GM04504 (cell line): ENCODE measurements around the gene ARHGEF17.

ENCODE experiments used
- DNase-seq: peaks from one replicate; pipeline ENCODE4 v3.0.0-alpha.2; 2012; ENCODE audit warnings: low read depth

Gene ARHGEF17

DNA sequence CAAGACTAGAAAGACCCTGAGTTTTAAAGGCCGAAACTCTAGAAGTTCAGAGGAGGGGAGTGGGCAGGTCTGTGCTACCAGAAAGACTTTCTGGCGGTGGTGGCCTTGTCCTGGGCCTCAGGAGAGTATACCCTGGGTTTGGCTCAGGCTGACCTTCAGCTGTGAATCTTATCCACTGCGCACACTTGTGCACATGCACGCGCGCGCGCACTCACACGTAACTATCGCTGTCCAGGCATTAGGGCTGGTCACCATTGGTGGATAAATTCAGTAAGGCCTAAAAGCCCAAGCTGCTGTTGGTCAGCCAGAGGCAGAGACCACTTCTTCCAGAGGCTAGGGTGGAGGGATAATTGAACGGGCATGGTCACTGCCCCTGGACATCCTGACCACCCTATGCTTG is 25.1 kb downstream of the ARHGEF17 start:
- DNase-seq: no peak

DNA sequence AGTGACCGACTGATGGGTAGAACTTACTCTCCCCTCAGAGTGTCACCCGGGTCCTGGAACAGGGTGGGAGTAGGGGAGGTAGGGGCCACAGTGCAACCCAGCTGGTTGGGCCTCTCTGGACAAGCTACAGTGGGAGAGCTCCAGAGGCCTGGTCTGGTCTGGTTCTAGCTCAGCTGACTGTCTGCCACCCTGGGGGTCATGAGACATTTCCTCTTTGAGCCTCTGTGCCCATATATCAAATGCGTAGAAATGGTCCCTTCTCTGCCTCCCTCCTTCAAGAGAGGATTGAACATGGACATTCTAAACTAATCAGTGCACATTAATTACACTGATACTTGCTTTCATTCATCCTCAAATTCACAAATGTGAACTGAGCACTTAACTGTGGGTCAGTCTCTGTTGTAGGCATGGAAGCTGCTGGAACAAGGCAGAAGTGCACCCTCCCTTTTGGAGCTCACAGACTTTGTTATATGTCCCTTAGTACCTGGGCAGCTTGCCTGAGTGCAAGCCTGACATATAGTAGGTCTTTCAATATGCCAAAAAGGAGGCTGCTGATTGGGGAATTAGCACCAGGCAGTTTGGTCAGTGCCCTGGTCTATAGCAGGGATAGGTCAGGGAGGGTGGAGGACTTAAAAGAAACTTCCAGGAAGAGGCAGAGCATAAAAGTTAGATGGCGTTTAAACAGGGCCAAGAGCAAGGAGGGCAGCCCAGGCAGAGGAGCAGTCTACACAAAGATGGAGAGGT is 25.7 kb downstream of the ARHGEF17 start:
- DNase-seq: no peak

DNA sequence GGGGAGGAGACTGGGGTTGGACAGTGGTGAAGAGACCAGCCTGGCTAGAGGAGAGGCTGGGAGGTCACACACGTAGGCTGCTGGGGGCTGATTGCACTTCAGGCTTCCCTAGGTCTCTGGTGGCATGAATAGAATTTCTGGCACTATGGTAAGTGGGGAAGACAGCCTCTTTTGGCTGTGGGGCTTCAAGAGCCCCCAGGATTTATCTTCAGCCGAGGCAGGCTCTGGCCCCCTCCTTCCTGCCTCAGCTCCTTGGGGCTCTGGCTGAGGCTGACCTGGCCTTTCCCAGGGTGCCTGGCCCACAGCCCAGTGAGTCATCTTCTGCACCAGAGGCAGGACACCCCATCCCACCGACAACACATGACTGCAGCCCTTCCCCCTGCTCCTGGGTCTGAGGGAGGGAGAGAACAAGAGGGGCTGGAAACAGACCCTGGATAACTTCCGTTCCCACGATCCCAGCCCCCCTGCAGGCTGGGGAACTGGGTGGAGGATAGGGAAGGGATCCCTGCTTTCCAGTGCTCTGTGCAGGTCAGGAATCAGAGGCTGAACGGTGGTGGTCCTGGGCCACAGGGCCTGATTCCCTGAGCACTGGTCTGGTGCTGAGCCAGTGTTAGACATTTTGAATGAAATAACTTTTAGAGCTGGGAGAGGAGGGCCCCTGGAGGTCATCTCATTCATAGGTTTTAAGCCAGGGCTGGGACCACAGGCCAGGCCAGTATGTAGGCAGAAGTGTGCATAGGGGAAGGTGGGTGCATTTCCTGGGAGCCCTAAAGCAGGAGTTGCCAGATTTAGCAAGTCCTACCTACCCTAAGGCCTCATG is 26.5 kb downstream of the ARHGEF17 start:
- peak; percentile 73 for DNase-seq

DNA sequence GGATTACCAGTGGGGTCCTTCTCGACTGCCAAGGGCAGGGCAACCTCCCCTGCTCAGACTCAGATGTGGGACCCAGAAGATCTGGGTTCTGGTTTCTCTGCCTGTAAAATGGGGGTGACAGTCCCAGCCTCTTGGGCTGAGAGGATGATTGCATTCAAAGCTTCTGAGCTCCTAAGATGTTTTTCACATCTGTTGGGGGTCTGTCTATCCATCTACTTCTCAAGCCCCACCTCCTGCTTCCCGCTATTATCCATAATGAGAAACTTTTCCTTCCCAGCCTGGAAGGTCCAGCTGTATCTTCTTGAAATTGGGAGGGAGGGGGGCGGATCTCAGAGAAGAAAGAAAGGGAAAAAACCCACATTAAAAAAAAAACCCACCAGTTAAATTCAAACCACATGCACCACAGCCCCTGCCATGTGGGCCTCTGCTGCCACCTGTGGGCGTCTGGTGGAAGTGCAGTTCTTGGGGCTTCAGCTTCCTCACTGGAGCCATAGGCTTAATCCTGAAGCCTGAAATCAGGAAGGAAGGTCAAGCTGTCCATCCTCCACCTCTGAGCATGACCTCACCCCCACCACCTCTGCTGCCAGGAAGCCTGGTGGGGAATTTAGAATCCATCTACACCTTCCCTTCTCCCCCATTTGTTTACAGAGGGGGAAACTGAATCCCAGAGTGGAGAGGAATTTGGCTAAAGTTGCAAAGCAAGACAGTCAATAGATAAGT is 27.3 kb downstream of the ARHGEF17 start:
- DNase-seq: peak; percentile 70

DNA sequence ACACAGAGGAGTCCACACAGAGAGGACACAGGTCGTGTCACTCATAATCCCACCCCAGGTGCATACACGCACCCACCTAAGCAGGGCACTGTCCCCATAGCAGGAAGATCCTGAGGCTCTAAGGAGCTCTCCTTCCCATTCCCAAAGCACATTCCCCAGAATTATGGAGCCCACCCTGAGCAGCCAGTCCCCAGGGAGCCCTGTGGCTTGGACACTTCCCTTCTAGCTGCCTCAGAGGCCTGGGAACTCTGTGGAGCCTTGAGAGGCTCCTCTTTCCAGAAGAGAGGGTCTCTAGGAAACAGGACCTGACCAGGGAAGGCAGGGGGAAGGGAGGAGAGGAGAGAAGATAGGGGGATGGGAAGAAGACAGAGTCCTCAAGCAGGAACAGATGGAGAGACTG is 29.8 kb downstream of the ARHGEF17 start:
- DNase-seq: no peak

DNA sequence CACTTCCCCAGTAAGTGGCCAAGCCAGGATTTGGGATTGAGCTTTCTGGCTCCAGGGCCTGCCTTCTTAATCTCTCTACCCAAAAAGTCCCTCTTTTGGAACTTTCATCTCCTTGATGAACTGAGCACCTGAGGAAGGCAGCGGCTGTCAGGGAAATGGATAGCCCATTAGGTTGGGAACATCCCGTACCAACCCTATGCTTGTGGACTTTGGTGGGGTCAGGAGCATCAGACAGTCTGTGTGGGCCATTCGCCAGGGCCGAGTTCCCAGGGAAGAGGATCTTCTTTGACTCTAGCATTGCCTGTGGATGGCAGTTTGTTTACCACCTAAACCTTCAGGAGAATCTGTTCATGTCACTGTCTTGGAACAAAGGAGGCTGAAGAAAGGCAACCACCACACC is 30.2 kb downstream of the ARHGEF17 start:
- DNase-seq: no peak

DNA sequence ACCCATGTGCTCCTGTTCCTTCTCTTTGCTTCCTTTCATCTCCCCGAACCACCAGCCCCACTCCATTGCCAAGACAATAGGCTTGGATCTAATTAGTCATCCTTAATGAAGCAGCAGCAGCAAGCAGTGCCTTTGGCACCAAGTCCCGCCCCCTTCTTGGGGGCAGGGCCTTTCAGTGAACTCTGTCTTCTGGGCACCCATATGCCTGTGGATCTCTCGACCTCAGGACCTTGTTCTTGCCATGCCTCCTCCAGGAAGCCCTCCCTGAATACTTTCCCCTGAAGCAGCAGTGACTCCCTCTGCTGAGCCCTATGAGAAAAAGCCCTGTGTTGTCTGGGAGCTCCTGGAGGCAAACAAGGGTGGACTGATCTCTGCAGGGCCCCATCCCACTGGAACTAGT is 32.1 kb downstream of the ARHGEF17 start:
- no peak for DNase-seq

DNA sequence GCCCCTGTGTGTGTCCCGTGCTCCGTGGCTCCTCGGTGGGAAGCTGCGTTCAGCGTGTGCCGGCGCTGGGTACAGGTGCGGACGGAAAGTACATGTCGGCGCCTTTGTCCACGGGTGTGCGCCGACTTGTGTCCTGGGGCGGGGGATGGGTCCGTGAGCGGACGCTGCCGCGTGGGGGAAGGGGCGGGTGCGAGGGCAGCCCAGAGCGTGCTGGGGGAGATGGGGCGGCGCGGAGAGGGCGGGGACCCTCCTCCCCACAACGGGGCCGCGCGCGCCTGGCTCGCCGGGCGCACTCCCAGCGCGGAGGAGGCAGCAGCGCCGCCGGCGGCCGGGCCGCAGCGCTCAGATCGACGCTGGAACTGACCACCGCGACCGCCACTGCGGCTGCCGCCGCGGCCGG is 34.6 kb downstream of the ARHGEF17 start:
- no peak for DNase-seq

DNA sequence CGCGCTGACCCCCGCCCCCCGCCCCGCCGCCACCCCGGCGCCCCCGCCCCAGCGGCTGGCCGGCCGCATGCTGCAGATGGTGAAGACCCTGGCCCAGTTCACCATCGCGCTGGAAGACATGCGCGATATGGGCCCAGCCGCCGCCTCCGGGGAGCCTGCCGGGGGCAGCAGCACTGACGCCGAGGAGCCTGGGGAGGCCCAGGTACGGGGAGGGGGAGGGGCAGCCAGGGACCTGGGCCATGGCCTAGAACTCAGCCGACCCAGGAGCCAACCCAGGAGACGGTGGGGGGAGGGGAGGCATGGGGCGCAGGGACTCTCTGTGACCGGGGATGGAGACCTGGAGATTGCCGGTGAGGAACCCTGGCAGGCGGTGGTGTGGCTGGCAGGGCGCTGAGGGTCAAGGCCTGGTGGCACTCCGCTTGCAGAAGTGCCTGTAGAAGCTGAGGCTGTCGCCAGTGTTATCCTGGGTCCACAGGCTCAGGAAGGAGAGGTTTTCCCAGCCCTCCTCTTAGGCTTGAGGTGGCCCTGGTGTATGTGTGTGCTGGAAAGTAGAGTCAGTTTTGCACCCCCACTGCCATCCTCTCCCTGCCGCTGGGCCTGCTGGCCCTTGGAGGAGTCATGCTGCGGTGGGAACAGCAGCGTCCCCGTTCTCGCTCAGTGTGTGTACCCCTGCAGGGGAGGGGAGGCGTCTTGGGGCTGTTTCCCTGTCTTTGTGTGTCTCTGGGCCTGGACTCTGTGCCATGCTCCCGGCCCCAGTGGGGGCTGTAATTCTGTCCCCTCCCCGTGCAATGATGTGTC is 35.2 kb downstream of the ARHGEF17 start:
- DNase-seq: no peak

DNA sequence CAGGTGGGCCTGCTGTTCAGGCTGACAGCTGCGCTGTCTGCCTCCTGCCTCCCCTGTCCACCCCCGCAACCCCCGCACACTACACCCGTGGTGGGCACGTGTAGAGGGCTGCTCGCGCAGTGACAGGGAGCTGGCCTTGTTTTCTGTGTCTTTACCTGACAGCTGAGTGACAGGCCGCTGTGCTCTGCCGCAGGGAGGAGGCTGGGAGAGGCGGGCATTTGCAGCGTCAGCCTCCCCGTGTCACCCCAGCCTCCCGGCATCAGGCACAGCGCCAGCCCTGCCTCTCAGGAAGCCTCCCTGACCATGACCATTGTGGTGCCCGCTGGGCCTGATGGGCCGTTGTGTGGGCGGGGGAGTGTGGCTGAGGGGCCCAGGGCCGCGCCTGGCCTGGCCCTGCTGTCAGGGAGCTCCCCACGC is 36.1 kb downstream of the ARHGEF17 start:
- no peak for DNase-seq

DNA sequence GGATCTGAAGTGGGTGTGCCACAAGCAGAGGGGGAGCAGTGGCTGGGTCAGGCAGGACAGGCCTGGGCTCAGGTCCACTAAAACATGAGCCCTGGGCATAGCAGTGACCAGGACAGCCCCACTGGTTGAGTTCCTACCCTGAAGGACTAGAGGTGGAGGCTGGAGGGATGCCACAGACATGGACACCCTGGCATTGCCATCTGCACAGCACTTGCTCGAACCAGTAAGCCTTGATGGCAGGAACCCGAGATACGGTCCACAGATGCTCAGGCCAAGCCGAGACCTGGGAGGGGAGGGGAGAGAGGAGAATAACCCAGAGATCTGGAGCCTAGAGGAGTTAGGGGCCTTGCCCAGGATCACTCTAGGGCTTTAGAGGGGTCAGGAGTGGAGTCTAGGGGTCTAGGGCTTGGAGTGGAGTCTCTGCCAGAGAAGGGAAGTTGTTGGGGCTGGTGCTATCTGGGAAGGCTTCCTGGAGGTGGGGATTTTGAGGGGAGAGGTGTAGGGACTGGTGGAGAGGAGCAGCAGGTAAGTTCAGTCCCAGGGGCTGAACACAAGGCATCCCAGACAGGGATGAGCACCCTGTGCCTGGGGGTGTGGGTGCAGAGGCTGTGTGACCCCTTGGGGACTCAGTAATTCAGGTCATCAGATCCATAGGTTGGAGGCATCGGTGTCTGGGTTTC is 37.5 kb downstream of the ARHGEF17 start:
- DNase-seq: no peak

DNA sequence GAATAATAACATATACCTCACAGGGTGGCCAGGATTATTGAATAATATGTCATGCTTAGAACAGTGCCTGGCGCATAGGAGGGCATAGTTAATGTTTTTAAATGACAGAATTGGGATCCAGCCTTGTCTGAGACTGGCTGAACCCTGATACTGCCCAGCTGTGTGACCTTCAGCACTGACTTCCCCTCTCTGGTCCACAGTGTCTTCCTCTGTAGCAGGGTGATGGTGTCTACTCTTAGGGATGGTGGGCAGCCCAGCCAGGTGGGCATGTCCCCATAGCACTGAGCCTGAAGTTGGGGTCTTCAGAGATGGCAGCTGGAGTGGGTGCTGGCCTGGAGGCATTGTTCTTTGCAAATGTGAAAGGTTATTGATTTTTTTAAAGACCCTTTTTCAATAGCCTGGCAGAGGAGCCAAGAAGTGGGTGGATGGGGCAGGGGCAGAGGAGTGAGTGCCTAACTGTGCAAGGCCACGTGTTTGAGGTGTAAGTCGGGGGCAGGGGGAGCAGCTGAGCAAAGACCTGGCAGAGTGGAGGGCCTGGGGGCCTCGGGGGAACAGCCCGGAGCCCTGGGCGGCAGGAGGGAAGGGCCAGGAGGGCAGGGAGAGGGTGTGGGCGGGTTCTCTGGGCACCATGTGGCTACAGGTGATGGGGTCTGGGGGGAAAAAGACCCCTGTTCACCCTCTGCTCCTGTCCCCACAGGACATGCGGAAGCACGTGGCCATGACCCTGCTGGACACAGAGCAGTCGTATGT is 38.3 kb downstream of the ARHGEF17 start:
- DNase-seq: no peak

DNA sequence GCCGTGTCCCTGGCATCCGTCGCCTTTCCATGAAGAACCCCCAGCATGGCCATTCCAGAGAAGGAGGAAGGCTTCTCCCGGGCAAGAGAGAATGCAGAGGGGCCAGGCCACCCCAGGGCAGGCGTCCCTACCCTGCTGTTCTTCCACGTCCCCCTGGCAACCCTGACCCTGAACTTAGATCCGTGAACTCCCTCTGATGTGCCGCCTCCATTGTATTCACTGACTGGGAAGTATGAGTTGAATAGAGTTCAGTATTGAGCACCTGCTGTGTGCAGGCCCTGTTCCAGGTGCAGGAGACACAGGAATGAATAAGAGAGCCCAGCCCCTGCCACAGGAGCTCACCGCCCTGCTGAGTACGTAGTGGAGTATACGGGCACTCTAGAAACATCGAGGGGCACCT is 39.0 kb downstream of the ARHGEF17 start:
- no peak for DNase-seq

DNA sequence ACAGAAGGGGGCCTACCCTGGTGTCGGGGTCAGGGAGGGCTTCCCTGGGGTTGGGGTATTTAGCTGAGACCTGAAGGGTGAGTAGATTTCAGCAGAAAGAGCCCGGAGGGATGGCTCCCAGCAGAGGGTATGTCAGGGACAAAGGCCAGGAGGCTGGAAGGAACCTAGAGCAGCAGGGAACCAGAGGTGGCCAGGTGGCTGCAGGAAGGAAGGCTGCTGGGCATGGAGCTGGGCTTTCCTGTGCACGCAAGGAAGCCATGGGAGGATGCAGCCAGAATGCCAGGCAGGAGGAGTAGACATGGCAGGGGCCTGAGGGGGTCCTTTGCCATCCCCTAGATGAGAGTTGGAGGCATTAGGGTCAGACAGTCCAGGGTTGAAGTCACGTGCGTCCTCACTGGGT is 40.8 kb downstream of the ARHGEF17 start:
- DNase-seq: no peak

DNA sequence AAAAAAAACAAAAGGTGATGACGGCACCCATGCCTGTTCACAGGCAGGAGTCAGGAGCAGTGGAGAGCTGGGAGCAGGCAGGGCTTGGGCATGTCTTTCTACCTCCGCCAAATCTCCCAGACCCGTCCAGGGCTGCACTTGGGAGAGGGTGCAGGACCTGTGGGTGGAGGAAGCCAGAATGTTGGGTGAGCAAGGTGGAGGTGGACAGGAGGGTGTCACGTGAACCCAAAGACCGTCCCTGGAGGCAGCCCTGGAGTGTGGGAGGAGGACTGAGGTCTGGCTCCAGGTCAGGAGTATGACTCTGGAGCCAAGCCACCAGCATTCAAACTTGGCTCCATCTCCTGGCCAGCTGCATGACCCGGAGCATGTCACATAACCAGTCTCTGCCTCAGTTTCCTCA is 41.6 kb downstream of the ARHGEF17 start:
- no peak for DNase-seq

DNA sequence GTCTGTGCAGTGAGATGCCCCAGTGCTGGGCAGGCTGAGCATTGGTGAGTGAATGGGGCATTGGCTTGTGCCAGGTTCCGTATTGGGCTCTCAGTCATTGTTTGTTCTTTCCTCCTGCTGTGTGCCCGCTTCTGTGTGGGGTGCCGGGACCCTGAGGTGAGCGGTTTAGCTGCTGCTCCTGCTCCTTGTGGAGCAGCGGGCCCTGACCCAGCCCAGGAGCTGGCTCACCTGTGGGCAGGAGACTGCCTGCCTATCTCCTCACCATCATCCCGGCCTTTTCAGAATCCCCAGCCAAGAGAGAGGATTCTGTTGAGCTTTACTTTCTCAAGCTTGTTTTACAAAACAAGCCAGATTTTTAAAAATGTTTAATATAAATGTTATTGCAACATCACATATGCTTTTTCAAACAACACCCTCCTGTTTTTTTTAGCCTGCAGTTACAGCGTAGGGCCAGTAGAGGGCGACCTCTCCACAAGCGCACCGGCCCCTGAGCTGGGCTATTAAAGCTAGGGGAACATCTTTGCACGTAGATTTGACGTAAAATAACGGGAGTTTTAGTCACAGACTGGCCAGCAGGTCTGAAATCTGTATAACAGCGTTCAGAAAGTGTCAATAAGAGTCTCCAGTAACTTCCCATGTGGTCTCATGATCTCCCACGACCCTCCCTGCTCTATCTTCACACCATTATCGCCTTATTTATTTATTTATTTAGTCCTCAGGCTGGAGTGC is 43.0 kb downstream of the ARHGEF17 start:
- DNase-seq: peak; percentile 43

DNA sequence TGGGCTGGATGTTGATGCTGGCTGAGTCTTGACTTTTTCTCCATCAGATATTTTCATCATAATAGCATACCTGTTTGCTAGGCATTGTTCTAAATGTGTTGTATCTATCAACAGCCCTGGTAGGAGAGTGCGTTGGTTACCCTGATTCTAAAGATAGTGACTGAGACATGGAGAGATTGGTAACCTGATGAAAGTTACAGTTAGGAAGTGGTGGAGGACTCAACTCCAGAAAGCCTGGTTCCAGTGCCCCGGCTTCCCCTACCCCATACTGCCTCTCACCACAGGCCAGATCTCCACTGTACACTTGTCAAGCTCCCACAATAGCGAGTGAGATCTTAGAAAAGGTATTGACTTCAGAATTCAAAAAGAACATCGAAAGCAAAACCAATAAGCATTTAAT is 45.3 kb downstream of the ARHGEF17 start:
- DNase-seq: no peak

DNA sequence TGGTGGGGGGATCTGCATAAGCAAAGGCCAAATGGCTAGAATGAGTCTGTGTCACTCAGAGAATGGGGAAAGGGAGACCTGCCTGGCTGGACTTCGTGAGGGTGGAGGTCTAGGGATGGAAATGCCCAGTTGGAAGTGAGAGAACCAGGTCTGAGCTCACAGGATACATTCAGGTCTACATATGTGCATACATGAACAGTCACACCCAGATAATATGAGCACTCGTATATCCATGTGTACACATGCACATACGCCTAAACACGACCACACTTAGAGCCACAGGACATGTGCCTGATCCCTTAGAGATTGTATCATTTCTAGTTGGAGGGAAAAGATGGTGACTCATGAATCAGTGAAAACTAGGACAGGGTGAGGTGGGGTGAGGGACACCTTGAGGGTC is 47.0 kb downstream of the ARHGEF17 start:
- no peak for DNase-seq

DNA sequence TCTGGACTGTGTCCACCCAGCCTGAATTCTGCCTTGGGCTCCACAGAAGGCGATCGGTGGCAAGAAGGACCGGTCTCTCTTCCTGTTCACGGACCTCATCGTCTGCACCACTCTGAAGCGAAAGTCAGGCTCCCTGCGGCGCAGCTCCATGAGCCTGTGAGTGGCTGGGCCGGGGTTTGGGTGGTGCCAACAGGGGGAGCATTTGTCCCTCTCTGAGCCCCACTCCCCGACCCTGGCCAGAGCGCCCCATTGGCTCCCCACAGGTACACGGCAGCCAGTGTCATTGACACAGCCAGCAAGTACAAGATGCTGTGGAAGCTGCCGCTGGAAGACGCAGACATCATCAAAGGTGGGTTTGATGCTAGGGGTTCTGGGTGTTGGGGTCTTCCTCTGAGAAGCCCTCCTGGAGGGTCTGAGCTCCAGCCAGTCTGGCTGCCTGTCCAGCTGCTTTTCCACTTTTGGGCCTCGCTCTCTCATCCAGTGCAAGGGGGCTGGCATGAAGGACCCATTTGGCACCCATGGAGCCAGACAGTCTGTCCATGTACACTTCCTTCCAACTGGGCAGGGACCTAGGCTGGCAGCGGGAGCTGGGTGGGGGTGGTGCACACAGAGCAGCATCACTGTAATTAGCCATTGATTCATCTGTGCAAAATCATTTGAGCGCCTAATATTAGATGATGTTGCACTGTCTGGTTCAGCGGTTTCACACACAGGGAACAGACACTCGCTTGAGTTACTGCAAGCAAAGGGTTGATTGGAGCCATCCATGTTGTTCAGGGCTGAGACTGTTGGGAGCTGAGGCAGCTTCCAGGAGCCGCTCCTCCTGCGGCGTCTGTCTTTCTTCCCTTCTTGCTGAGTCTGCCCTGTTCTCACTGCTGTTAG is 49.1 kb downstream of the ARHGEF17 start:
- no peak for DNase-seq
